Mesenteric fat pad (tissue), 1 donor: ENCODE results near the gene PAM16. TPM values are rescaled to one million over a fixed set of nuclear protein-coding genes. Genes with fewer than 3 reads are reported as not detected.

Source experiments
- DNase-seq: peaks from one replicate; pipeline ENCODE4 v3.0.0-alpha.2; 2020; ENCODE audit warnings: low spot score
- total RNA-seq: library from RNA; stranded (reverse); fragmentation: NEBNext Ultra II Directional; extraction: Animal tissue kit (Norgen Biotek cat#: 25700); gene quantifications from one replicate; pipeline ENCODE4 v1.2.1, GENCODE V29; 2021
- donor health status: DM: yes; HTN: yes; CAD: no.

Gene PAM16
- total RNA-seq, 1 donor from 2014 or later: 38.2 TPM

DNA sequence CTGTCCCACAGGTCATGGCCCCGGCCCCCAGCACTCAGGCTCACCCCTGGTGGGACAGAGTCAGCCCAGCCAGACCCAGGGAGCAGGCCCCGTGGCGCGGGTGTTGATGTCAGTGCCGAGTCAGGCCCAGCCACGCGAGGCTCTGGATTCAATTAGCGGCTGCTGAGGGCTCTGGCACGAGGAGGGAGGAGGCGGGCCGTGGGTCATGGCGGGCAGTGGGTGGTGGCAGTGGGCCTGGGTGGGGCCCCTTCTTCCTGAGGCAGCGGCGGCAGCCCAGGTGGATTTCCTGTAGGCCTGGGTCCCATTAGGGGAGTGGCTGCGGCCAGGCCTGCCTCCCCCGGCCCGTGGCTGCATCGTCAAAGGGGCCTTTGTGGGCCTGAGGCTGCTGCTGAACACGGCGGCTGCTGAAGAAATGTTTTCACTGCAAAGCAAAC lies 33.4 kb upstream of the PAM16 start:
- DNase-seq: no peak

DNA sequence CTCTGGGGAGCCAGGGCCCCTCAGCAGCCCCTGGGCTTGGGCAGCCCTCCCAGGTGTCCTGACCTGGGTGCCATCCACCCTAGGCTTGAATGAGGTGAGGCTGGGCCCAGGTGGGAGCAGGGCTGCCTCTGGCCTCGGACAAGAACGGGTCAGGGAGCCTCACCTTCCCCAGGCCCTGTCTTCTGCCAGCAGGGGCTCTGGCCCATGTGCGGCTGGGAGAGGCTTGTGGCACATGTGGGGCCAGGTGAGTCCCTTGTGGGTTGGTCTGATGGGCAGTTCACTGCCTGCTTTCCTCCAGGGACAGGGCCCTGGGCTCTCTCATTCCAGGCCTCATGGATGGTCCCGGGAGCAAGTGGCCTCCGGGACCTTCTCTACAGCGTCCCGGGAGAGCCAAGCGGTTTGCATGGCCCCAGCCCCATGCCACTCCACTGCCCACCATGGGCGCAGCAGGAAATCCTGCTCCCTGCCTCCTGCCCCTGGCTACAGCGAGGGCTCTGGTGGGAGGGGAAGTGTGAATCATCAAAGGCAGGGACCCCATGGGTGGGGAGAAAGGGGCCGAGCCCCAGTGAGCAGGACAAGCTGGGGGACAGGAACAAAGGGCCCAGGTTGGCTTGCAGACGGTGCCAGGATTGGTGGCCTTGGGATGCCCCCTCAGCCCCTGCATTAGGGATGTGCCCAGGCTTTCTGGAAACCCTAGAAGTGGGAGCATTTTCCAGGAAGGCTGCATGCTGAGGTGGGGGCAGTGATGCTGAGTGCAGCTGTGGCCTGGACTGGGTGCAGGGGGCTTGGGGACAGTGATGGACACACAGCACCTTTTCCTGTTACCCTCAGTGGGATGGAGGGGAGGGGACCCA lies 32.7 kb upstream of the PAM16 start:
- DNase-seq: no peak

DNA sequence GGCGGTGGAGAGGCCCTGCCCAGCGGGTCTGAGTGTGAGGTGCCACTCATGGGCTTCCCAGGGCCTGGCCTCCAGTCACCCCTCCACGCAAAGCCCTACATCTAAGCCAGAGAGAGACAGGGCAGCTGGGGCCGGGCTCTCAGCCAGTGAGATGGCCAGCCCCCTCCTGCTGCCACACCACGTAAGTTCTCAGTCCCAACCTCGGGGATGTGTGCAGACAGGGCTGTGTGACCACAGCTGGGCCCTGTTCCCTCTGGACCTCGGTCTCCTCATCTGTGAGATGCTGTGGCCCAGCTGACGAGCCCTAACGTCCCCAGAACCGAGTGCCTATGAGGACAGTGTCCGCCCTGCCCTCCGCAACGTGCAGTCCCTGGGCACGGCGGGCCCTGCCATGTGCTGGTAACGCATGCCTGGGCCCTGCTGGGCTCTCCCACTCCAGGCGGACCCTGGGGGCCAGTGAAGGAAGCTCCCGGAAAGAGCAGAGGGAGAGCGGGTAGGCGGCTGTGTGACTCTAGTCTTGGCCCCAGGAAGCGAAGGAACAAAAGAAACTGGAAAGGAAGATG lies 31.8 kb upstream of the PAM16 start:
- DNase-seq: no peak

DNA sequence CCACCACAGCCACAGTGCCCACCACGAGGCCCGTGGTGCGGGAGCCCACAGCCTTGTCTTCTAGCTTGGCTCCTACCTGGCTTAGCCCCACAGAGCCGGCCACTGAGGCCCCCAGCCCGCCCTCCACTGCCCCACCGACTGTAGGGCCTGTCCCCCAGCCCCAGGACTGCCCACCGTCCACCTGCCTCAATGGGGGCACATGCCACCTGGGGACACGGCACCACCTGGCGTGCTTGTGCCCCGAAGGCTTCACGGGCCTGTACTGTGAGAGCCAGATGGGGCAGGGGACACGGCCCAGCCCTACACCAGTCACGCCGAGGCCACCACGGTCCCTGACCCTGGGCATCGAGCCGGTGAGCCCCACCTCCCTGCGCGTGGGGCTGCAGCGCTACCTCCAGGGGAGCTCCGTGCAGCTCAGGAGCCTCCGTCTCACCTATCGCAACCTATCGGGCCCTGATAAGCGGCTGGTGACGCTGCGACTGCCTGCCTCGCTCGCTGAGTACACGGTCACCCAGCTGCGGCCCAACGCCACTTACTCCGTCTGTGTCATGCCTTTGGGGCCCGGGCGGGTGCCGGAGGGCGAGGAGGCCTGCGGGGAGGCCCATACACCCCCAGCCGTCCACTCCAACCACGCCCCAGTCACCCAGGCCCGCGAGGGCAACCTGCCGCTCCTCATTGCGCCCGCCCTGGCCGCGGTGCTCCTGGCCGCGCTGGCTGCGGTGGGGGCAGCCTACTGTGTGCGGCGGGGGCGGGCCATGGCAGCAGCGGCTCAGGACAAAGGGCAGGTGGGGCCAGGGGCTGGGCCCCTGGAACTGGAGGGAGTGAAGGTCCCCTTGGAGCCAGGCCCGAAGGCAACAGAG lies 31.0 kb upstream of the PAM16 start:
- no peak for DNase-seq

DNA sequence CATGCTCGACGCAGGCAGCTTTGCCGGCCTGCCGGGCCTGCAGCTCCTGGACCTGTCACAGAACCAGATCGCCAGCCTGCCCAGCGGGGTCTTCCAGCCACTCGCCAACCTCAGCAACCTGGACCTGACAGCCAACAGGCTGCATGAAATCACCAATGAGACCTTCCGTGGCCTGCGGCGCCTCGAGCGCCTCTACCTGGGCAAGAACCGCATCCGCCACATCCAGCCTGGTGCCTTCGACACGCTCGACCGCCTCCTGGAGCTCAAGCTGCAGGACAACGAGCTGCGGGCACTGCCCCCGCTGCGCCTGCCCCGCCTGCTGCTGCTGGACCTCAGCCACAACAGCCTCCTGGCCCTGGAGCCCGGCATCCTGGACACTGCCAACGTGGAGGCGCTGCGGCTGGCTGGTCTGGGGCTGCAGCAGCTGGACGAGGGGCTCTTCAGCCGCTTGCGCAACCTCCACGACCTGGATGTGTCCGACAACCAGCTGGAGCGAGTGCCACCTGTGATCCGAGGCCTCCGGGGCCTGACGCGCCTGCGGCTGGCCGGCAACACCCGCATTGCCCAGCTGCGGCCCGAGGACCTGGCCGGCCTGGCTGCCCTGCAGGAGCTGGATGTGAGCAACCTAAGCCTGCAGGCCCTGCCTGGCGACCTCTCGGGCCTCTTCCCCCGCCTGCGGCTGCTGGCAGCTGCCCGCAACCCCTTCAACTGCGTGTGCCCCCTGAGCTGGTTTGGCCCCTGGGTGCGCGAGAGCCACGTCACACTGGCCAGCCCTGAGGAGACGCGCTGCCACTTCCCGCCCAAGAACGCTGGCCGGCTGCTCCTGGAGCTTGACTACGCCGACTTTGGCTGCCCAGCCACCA lies 30.2 kb upstream of the PAM16 start:
- DNase-seq: no peak

DNA sequence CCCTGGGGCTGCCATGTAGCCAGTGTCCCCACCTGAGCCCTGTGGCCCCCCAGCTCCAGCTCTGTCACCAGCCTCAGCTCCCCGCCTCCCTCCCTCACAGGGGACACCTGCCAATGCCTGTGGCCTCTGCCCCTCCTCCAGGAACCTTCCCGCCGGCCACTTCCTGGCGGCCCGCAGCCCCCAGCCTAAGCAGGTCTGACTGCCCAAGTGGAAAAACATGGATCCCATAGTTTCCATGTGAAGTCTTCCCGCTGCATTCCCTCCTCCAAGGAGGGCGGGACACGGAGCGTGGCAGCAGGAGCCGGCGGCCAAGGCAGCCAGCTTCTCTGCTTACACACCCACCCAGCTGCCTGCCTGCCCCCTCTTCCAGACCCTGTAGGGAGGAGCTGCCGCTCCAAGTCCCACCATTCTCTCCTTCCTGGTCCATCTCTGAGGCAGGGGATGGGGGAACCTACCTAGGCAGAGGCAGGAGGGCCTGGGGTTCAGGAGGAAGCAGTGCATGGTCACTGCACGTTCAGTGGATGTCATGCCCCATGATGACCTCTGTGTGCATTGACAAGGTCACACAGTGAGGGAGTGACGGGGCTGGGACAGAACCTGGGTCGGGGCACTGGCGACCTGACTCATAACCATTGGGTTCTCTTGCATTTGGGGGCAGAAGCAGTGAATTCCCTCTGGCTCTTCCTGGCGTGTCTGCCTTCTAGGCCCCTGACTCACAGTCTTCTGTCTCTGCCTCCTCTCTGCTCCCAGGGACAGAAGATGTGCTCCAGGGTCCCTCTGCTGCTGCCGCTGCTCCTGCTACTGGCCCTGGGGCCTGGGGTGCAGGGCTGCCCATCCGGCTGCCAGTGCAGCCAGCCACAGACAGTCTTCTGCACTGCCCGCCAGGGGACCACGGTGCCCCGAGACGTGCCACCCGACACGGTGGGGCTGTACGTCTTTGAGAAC lies 29.3 kb upstream of the PAM16 start:
- DNase-seq: no peak

DNA sequence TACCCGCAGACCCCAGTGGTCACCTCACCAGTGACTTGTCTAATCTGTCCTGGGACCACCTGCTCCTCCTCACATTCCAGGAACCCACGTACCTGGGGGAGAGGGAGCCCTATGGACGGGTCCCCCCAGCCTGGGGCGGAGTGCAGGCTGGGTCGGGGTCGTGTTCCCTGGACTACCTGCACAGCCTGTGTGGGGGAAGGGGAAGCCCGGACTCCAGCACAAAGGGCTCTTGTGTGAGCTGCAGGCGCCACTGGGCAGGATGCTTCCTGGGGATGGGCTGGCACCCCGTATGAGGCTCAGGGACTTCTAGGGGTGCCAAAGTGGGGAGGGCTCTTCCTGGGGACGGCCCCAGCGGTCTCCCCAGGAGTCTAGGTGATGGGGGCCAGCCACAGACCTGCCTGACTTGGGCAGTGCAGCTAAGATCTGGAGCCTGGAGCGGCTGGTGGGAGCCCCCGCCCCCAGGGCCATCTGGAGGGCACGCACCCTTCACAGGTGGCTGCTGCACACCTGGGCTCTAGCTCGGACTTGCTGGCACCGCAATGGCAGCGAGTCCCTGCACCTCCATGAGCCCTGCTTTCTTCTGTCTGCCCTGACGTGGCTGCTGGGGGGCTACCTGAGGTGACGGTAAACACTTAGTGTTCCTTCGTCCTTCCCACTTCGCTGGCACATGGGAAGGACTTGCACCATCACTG lies 28.0 kb upstream of the PAM16 start:
- DNase-seq: no peak

DNA sequence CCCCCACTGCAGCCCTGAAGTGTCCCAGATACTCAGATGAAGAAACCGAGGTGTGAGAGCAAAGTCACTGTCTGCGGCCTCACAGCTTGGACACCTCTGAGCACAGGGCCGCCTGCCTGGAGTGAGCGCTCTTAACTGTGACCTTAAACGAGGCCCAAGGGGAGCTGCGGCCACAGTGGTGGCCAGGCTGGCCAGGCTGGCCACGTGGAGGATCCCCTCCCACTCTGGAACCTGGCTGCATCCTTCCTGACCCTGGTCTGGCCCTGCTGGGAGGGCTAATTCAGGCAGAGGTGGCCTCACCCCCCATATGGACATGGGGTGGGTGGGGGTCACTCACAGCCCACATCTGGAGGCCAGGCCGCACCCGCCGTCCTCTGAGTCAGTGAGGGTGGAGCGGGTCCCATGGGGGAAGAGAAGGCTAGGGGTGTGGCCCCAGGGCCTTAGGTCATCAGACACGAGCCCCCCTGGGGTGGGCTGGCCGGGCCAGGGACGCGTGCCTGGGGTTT lies 27.1 kb upstream of the PAM16 start:
- DNase-seq: no peak

DNA sequence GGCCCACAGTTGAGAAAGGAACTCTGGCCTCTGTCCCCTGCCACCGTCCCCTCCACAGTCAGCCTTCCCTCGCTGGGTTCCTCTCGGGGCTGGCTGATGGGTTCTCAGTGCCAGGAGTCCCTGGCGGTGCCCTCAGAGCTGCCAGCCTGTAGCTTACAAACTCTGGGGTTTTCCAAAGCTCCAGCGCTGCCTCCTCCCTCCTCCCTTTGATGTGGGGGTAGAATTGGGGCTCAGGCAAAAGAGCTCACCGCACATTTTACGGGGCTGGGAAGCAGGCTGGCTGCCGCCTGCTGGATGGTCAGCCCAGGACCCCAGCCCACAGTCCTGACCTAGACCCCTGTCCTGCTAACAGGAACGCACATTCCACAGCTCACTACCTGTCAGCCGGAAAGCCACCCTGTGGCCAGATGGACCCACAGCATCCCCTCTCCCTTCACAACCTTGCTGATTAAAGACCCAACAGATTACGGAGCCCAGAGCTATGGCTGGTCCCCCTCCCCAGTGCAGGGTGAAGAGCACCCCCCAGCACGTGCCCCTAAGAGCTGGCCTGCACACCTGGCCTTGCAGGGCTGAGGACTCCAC lies 26.5 kb upstream of the PAM16 start:
- DNase-seq: no peak

DNA sequence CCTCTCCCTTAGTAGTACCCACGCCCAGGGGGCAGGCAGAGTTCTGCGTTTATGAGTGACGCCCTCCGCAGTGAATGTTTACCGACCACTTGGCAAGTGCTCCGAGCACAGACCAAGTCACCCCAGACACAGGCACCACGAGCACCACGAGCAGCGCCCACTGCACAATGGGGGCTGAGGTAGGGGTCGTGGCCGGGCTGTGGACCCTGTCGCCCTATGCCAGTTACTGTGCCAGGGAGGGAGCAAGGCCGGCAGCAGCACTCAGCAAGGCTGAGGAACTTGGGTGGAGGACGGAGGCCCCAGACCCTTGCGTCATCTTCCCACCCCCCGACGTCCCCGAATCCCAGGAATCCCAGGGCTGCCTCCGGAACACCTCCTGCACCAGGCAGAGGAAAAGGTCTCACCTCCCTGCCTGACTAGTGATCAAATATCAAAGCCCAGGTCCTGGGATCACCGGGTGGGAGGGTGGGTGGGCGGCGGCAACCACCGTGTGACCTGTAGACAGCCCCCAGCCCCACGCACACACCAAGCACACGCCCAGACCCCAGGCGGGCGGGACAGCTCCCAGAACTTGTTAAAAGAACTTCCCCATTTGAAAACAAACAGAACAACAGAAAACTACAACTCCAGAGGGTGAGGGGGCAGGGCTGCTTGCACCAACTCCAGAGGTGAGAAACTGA lies 25.9 kb upstream of the PAM16 start:
- no peak for DNase-seq

DNA sequence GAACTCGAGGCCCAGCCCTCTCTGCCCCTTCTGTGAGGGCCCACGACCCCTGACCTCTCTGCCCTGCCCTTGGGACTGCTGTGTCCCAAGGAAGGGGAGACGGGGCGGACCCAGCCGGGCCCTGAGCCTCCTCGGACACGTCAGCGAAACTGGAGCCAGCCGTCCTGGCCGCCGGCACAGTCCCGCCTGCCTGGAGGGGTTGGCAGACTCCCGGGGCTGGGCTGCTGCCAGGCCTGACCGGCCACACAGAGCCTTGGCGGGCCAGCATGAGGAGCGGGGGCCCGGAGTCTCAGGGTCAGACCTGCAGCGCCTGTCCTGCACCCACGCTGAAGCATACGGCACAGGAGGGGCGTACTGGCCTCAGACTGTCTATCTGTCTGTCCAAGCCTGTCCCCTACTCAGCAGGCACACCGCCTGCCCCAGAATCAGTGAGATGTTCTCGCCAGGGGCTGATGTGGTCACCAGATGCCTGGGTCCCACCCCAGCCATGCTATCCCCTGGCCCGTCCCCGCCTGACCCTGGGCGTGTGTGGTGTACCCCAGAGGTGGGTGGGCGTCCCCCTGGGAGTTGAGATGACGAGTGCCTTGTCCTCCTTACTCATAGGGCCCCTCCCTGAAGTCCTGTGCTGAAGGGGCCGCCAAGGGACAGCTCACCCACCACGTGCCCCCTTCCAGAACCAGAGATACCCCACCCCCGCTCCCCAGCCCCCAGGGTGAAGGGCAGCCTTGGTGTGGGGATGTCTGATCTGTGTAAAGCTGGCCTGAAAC lies 25.2 kb upstream of the PAM16 start:
- DNase-seq: peak; percentile 96

DNA sequence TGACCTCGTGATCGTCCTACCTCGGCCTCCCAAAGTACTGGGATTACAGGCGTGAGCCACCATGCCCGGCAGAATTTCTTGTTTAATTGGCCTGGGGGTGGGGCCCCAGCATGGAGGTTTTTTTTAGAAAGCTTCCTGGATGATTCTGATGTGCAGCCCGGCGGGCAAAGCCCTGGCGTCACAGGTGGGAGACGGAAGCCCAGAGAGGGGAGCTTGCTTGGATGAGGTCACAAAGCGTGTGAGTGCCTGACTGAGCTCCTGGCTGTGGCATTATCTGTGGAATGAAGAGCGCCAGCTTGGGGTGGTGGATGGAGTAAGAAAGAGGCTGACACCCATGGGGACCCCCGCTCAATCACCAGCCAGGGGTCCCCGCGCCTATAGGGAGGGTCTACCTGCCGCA lies 24.6 kb upstream of the PAM16 start:
- no peak for DNase-seq

DNA sequence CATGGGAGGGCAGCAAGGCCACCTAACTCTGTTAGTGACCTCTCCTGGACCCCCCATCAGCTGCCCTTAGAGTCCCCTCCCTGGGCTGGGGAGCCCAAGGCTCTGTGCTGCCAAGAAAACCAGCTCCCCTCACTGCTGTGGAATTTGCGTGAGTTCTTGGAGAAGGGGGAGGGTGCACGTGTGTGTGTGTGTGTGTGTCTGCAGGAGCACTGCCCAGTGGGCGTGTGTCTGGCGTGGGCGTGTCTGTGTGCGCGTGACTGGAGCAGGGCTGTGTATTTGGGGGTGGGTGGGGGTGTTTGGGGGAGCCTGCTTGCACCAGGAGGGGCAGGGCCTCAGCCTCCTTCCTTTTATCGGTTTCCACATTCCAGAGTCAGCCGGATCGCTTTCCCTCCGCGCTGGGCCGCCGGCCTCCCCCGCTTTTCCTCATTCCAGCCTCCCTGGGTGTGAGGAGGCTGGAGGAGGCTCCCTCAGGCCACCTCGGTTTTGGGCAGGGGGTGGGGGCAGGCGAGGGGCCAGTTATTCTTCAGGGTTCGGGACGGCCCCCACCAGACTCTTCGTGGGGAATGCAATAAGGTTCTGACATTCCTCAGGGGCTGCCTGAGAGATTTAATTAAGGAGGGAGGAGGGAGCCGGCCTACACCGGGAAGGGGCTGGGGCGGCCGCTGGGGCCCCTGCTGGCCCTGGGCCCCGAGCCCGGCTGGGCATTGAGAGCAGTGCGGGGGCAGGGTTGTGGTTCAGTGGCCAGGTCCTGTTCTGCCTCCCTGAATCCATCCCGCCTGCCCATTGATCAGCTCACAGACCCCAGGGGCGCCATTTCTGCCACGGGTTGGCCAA lies 23.0 kb upstream of the PAM16 start:
- DNase-seq: no peak

DNA sequence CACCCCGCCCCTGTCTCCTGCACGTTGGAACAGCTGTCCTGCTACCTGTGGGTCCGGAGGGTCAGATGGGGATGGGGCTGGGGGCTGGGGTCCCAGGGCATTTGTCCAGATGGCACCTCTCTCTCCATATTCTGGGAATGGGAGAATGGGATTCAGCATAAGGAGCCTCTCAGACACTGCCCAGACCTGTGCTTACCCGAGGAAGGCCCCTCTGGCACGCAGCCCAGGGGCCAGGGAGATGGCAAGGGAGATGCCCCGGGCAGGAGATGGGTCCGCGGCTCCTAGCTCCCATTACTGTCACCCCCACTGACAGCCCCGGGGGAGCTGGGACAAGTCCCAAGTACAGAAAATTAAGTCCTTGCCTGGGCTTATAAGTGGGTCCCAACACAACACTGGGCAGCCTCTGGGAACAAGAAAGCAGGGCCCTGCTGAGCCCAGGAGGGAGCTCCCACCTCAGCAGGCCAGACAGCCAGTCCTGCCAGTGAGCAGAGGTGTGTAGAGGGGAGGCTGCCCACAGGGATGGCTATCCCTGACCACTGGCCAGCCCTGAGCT lies 22.3 kb upstream of the PAM16 start:
- DNase-seq: no peak

DNA sequence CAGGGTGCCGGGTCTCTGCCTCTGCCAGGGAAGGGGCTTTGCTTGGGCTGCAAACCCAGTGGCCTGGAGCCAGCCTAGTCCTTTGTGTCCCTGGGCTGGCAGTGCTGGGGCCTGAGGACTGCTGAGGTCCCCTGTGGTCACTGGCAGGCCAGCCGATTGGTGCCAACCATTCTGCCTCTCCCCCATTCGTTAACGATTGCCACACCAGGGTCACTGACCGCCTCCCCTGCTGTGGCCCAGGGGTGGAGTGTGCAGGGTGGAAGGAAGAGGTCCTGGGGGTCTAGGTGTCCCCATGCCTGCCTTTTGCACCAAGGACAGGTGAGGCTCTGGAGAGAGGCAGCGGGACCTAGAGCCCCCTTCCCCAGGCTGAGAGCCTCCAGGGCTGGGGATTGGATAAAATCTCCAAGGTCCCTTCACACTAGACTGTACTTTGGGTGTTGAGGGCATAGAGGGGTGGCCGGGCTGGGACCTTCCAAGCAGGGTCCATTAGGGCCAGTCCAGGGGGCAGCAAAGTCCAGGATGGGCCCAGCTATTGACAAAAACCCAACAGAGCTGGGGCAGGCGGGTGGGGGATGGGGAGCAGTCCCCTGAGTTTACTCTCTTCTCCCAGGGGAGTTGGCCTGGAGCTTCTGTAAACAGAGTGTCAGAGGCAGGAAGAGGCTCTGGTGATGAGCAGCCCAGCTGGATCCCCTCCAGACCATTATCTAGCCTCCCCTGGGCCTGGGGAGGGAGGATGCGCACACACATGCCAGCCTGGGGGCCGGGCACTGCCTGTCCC lies 21.6 kb upstream of the PAM16 start:
- DNase-seq: no peak
